ENCODE data around the gene ZNF385C.
A peak's percentile ranks its signal among the peaks of the same experiment; 100 is the strongest.

Gene ZNF385C

DNA sequence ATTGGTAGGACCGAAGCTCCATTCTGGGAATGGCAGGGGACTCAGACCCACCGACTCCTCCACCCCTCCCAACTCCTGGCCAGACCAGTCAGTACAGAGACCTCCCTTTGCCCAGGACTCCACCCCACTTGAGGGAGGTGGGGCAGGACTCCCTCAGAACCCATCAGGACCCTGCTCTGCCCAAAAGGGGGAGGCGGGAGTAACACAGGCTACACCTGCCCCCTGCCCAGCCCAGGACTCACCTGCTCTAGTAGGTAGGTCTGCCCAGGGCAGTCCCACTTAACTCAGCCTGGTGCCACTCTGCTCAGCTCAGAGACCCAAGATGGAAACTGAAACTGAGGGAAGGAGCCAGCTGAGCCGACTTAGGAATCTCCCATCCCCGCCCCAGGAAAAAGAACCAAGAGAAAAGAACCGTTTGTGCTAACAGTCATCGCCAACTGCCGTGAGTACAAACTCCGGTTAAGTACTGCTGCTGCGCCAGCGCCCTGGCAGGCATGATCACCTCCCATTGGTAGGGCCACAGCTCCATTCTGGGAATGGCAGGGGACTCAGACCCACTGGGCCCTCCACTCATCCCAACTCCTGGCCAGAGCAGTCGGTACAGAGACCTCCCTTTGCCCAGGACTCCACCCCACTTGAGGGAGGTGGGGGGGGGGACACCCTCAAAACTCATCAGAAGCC, 13.7 kb upstream of the ZNF385C start:
- H3K4me3 ChIP-seq: peak overlapping the region; percentile 56 to 63
- H3K9me3 ChIP-seq: no peaks in the 10 kb centered on the region
- H3K27me3 ChIP-seq: no peaks in the 10 kb centered on the region
- DNase-seq: peak; percentile 45 to 78
- peaks cover 0 to 23% (median 12%) of the 10 kb centered on the region in 4 donors for H3K4me1 ChIP-seq
- H3K27ac ChIP-seq: peak overlapping the region; percentile 84 to 91
- no peak for TF ChIP-seq CTCF (IDR thresholded peaks at IDR 0.05)
- intact Hi-C loops (cut with DNase I; ENCODE audit: low total_unique reads): loop anchor here (10.0 kb wide), 1 partner anchor 147 kb away; the partner anchor contains the start of gene CNP
- peaks cover 9 to 38% (median 10%) of the 10 kb centered on the region in 3 donors for H3K36me3 ChIP-seq

- peaks cover 0 to 20% (median 12%) of the 10 kb centered on the region in 4 donors for H3K4me1 ChIP-seq
- TF ChIP-seq CTCF (IDR thresholded peaks at IDR 0.05): no peak
- peak overlapping the region; percentile 84 to 91 for H3K27ac ChIP-seq
- no peak for DNase-seq
- peaks cover 9 to 35% (median 10%) of the 10 kb centered on the region in 3 donors for H3K36me3 ChIP-seq
- H3K9me3 ChIP-seq: no peaks in the 10 kb centered on the region
- H3K4me3 ChIP-seq: peak overlapping the region; percentile 56 to 63
- intact Hi-C loops (cut with DNase I; ENCODE audit: low total_unique reads): loop anchor here (10.0 kb wide), 1 partner anchor 146 kb away; the partner anchor contains the start of gene CNP
- H3K27me3 ChIP-seq: no peaks in the 10 kb centered on the region
Observed at GRCh38 chr17:42111265-42111636, 13.0 kb upstream of the ZNF385C start.

DNA sequence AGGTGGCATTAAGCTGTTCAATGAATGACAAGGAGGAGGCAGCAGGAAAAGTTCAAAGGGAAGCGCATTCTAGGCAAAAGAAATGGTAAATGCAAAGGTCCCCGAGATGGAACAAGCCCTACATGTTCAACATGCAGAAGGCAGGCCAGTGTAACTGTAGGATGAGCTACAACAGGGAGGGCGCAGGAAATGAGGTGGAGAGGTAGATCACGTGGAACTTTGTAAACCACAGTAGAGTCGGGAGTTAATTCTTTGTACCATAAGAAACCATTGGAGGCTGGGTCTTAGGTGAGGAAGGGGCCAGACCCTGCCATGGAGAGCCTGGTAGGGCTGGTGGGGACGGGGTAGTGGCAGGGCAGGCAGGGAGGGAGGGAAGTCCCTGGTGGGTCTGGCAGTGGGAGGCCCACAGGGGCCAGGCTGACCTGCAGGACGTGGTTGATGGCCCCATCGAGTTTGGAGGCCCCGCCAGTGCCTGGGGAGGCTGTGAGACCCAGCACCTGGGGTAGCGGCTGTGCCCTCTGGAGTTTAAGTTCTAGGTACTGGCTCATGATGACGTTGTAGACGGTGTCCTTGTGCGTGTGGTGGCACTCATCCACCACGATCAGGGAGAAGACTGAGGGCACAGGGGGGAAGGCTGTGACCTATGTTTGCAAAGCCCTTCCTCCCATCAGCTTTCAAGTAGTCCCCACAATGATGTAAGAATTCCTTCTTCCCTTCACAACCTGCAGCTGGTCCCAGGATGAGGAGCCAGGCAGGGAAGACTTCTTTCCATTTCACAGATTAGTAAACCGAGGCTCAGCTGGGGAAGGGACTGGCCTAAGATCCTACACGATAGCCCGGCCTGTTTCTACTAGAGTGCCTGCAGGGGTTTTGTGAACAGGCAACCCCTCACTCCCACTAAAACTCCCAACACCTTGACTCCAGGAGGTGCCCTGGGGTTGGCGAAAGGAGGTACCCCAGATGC, 12.3 kb upstream of the ZNF385C start:
- peaks cover 9 to 35% (median 10%) of the 10 kb centered on the region in 3 donors for H3K36me3 ChIP-seq

DNA sequence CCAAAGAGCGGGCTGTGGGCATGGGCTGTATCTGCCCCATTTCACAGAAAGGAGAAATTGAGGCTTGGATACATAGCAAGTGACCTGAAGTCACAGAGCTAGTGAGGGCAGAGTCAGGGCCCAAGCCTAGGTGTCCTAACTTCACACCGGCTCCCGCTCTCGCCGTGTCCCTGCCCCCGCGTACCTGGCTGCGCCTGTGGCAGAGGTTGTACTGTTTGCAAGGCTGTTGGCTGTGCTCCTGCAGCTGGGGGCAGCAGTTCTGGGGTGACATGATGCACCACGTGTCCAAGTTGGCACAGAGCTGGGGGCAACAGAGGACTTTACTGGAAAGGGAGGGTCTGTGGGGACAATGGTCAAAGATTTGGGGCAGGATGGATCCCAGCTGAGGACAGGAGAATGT, 10.8 kb upstream of the ZNF385C start:
- H3K36me3 ChIP-seq: peaks cover 10 to 47% (median 14%) of the 10 kb centered on the region in 3 donors
- intact Hi-C loops (cut with DNase I; ENCODE audit: low total_unique reads): no loop called here
- no peak for DNase-seq

More for the DNA sequence above, 12.3 kb upstream of the ZNF385C start:
- intact Hi-C loops (cut with DNase I; ENCODE audit: low total_unique reads): loop anchor here (10.0 kb wide), 1 partner anchor 146 kb away; the partner anchor contains the start of gene CNP
- no peaks in the 10 kb centered on the region for H3K9me3 ChIP-seq
- no peak for DNase-seq
- no peak overlapping the region for H3K4me3 ChIP-seq
- H3K4me1 ChIP-seq: peaks cover 0 to 20% (median 12%) of the 10 kb centered on the region in 4 donors
- peak overlapping the region in 1 of 2 donors; percentile 91 for H3K27ac ChIP-seq
- no peaks in the 10 kb centered on the region for H3K27me3 ChIP-seq
- no peak for TF ChIP-seq CTCF (IDR thresholded peaks at IDR 0.05)

More for the DNA sequence above, 10.8 kb upstream of the ZNF385C start:
- Histone ChIP-seq H3K27me3 (no peaks in the 10 kb centered on the region), H3K4me3 (no peak overlapping the region), H3K4me1 (peaks cover 0 to 20% (median 12%) of the 10 kb centered on the region in 4 donors), H3K27ac (no peak overlapping the region), H3K9me3 (no peaks in the 10 kb centered on the region)
- TF ChIP-seq CTCF (IDR thresholded peaks at IDR 0.05): no peak
